Progenitor cell of endocrine pancreas (in vitro differentiated cells): ENCODE data around the gene JMJD1C. TPM values are rescaled to one million over a fixed set of nuclear protein-coding genes. Genes with fewer than 3 reads are reported as not detected.
"Not testable (repeated sequence)": the region's sequence is repeated elsewhere in the genome, so short reads cannot be mapped to it uniquely, and the experiment has no call there.

Source experiments
- DNase-seq: peaks from one replicate; pipeline ENCODE4 v3.0.0; 2021; ENCODE audit warnings: low spot score; ENCODE audit not compliant: unreplicated experiment
- H3K27ac Mint-ChIP-seq: 2 replicates; pipeline ENCODE4 v1.8.0; 2021; ENCODE audit warnings: mild to moderate bottlenecking, moderate library complexity, mixed read lengths
- H3K27me3 Mint-ChIP-seq: 2 replicates; pipeline ENCODE4 v1.8.0; 2021; ENCODE audit warnings: mixed read lengths
- H3K36me3 Mint-ChIP-seq: 2 replicates; pipeline ENCODE4 v1.8.0; 2022; ENCODE audit warnings: mixed read lengths; ENCODE audit not compliant: insufficient read depth
- H3K4me1 Mint-ChIP-seq: 2 replicates; pipeline ENCODE4 v1.8.0; 2021; ENCODE audit warnings: low read depth, mixed read lengths
- H3K4me3 Mint-ChIP-seq: 2 replicates; pipeline ENCODE4 v1.8.0; 2021; ENCODE audit warnings: low read depth, mild to moderate bottlenecking, moderate library complexity, mixed read lengths
- H3K9me3 Mint-ChIP-seq: 2 replicates; pipeline ENCODE4 v1.8.0; 2021; ENCODE audit warnings: low read depth, mixed read lengths
- CTCF ChIP-seq: fragments of 200-600 bp; sonication (generic); IDR thresholded peaks from one replicate; pipeline ENCODE4 v1.5.0; 2021; ENCODE audit warnings: antibody characterized with exemption, mild to moderate bottlenecking; ENCODE audit not compliant: unreplicated experiment
- total RNA-seq: library from RNA; stranded (reverse); gene quantifications from 2 replicates; pipeline ENCODE4 v1.2.1, GENCODE V29; 2021

JMJD1C gene
- total RNA-seq, 1 donor from 2014 or later: 117 TPM

DNA sequence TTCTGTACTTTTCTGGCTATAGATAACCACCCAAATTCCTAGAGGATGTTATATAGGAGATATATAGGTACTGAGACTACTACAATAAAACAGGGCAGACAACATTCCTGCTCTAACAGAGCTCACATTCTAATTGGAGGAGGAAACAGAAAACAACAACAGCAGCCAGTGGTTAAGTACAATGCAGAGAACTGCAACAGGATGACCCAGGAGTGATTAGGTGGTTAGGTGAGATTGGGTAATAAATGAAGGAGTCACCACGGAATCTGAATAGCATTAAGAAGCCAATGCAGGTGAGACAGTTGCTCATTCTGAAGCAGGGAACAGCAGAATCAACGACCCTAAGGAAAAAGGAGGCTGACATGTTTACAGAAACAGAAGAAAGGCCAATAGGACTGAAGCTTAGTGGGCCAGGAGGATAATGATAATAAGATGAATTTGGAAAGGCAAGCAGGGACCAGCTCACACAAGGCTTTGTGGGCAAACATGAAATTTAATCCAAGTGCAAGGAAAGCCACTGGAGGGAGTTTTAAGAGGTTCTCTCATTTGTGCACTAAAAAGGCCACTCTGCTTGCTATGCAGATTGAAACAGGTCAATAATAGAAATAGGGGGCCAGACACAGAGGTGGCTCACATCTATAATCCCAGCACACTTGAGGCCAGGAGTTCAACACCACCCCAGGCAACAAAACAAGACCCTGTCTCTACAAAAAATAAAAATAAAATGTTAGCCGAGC is 38.5 kb upstream of the JMJD1C start:
- H3K27ac Mint-ChIP-seq: peak overlapping the region; percentile 16
- H3K27me3 Mint-ChIP-seq: no peaks in the 10 kb centered on the region
- peaks cover 8% of the 10 kb centered on the region for H3K36me3 Mint-ChIP-seq
- no peak for TF ChIP-seq CTCF
- no peak for DNase-seq
- peaks cover 10% of the 10 kb centered on the region for H3K9me3 Mint-ChIP-seq
- H3K4me1 Mint-ChIP-seq: peaks cover 29% of the 10 kb centered on the region
- no peak overlapping the region for H3K4me3 Mint-ChIP-seq

DNA sequence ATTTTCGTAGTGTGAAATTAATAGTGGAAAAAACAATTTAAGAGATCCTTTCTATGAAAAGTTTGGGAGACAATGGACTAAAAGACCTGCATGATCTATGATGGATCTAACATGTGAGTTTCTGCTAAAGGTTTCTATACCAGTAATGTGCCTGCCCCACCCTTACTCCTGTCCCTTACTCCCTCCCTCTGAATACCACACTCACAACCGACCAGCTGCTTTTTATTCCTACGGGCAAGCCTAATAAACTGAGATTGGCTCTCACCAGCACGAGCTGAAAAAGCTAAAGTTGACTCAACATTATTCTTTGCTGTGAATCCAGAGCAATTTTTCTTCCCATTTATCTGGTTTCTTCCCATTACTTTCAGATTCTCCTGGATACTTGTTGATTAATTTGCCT is 37.6 kb upstream of the JMJD1C start:
- H3K4me3 Mint-ChIP-seq: no peak overlapping the region
- no peak overlapping the region for H3K27ac Mint-ChIP-seq
- H3K36me3 Mint-ChIP-seq: peaks cover 6% of the 10 kb centered on the region

GRCh38 chr10:63502832-63503231 is 37.1 kb upstream of the JMJD1C start:
- no peak for DNase-seq
- Mint-ChIP-seq H3K9me3 (no peaks in the 10 kb centered on the region), H3K27ac (no peak overlapping the region), H3K27me3 (no peaks in the 10 kb centered on the region), H3K4me1 (peaks cover 28% of the 10 kb centered on the region), H3K4me3 (no peak overlapping the region), H3K36me3 (peaks cover 3% of the 10 kb centered on the region)
- no peak for TF ChIP-seq CTCF

More for the DNA sequence above, 37.6 kb upstream of the JMJD1C start:
- Mint-ChIP-seq H3K9me3 (peaks cover 3% of the 10 kb centered on the region), H3K27me3 (no peaks in the 10 kb centered on the region), H3K4me1 (peaks cover 30% of the 10 kb centered on the region)
- no peak for DNase-seq
- TF ChIP-seq CTCF: no peak

GRCh38 chr10:63501954-63502353 is 36.2 kb upstream of the JMJD1C start:
- H3K4me3 Mint-ChIP-seq: no peak overlapping the region
- no peak for TF ChIP-seq CTCF
- peaks cover 26% of the 10 kb centered on the region for H3K4me1 Mint-ChIP-seq
- H3K36me3 Mint-ChIP-seq: peaks cover 3% of the 10 kb centered on the region
- H3K9me3 Mint-ChIP-seq: no peaks in the 10 kb centered on the region
- no peaks in the 10 kb centered on the region for H3K27me3 Mint-ChIP-seq
- no peak overlapping the region for H3K27ac Mint-ChIP-seq
- DNase-seq: no peak

GRCh38 chr10:63500551-63500950 is 34.8 kb upstream of the JMJD1C start:
- H3K9me3 Mint-ChIP-seq, DNase-seq: not testable (repeated sequence)
- peaks cover 10% of the 10 kb centered on the region for H3K36me3 Mint-ChIP-seq

DNA sequence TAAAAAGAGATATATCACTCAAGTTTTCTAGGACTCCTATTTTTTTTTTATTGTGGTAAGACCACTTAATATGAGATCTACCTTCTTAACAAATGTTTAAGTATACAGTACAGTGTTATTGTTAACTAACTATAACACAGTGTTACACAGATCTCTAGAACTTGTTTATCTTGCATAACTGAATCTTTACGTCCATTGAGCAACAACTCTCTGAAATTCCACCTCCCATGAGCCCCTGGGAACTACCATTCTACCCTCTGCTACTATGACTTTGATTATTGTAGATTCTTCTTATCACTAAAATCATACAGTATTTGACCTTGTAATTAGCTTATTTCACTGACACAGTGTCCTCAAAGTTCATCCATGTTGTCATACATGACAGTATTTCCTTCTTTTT is 32.9 kb upstream of the JMJD1C start:
- H3K9me3 Mint-ChIP-seq: peaks cover 11% of the 10 kb centered on the region
- no peak for TF ChIP-seq CTCF
- peaks cover 14% of the 10 kb centered on the region for H3K36me3 Mint-ChIP-seq
- no peak overlapping the region for H3K27ac Mint-ChIP-seq
- H3K4me1 Mint-ChIP-seq: peaks cover 5% of the 10 kb centered on the region
- no peak for DNase-seq
- no peak overlapping the region for H3K4me3 Mint-ChIP-seq
- H3K27me3 Mint-ChIP-seq: no peaks in the 10 kb centered on the region

More at GRCh38 chr10:63500551-63500950, 34.8 kb upstream of the JMJD1C start:
- not testable (repeated sequence) for H3K27ac Mint-ChIP-seq, H3K27me3 Mint-ChIP-seq, H3K4me3 Mint-ChIP-seq
- peaks cover 15% of the 10 kb centered on the region for H3K4me1 Mint-ChIP-seq
